Fibroblast of lung (primary cell): Measurements from ENCODE around the gene SRL.

ENCODE experiments used
- EZH2 ChIP-seq: IDR thresholded peaks from 2 replicates; pipeline ENCODE4 v1.5.1; 2012; ENCODE audit warnings: low read length, control low read depth, mild to moderate bottlenecking; ENCODE audit errors: missing control alignments
- TF ChIP-seq, protein P1 (sequence below), 2 donors: IDR thresholded peaks in 1 of 2; conservative IDR thresholded peaks in 1 of 2; 1 replicate in 1 of 2; 2 replicates in 1 of 2; pipeline ENCODE4 v1.5.1; 2011 to 2012; ENCODE audit warnings: low read length in 2 of 2, control low read depth in 1 of 2, inconsistent platforms in 1 of 2, low read depth in 1 of 2, mild to moderate bottlenecking in 1 of 2

GRCh38 chr16:4182581-4183236 lies 59.2 kb downstream of the SRL start:
- TF ChIP-seq, protein P1, sequence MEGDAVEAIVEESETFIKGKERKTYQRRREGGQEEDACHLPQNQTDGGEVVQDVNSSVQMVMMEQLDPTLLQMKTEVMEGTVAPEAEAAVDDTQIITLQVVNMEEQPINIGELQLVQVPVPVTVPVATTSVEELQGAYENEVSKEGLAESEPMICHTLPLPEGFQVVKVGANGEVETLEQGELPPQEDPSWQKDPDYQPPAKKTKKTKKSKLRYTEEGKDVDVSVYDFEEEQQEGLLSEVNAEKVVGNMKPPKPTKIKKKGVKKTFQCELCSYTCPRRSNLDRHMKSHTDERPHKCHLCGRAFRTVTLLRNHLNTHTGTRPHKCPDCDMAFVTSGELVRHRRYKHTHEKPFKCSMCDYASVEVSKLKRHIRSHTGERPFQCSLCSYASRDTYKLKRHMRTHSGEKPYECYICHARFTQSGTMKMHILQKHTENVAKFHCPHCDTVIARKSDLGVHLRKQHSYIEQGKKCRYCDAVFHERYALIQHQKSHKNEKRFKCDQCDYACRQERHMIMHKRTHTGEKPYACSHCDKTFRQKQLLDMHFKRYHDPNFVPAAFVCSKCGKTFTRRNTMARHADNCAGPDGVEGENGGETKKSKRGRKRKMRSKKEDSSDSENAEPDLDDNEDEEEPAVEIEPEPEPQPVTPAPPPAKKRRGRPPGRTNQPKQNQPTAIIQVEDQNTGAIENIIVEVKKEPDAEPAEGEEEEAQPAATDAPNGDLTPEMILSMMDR (conservative IDR thresholded peaks at IDR 0.05 in 1 of 2, IDR thresholded peaks at IDR 0.05 in 1 of 2; ENCODE audit: low read depth in 1 of 2, low read length in 2 of 2): no peak
- no peak for TF ChIP-seq EZH2
